ENCODE data around the gene TMEM161B. TPM values are rescaled to one million over a fixed set of nuclear protein-coding genes. Genes with fewer than 3 reads are reported as not detected.

Gene TMEM161B
- total RNA-seq, 4 donors from 2014 or later: 16.3 to 20.5 (median 18.7) TPM

GRCh38 chr5:88251048-88251711, 17.5 kb downstream of the TMEM161B start:
- no peak for DNase-seq (ENCODE audit: low spot score in 2 of 2)
- 92 to 98% methylated on average over 2 of the region's 2 CpGs for WGBS, 2 donors
- no peak for TF ChIP-seq CTCF (IDR thresholded peaks at IDR 0.05)
- TF ChIP-seq EP300 (IDR thresholded peaks at IDR 0.05): no peak
- TF ChIP-seq POLR2A (IDR thresholded peaks at IDR 0.05): no peak
- H3K4me1 ChIP-seq: peaks cover 0 to 6% (median 0%) of the 10 kb centered on the region in 4 donors
- no peaks in the 10 kb centered on the region for H3K36me3 ChIP-seq
- no peaks in the 10 kb centered on the region for H3K27me3 ChIP-seq
- H3K4me3 ChIP-seq: no peak overlapping the region
- no peaks in the 10 kb centered on the region for H3K9me3 ChIP-seq
- no peak overlapping the region for H3K27ac ChIP-seq

- Histone ChIP-seq H3K4me3 (no peak overlapping the region), H3K27me3 (no peaks in the 10 kb centered on the region), H3K36me3 (no peaks in the 10 kb centered on the region), H3K4me1 (peaks cover 0 to 6% (median 0%) of the 10 kb centered on the region in 4 donors), H3K27ac (no peak overlapping the region), H3K9me3 (no peaks in the 10 kb centered on the region)
- no peak for DNase-seq (ENCODE audit: low spot score in 2 of 2)
- WGBS, 2 donors: 93 to 98% methylated on average over 2 of the region's 2 CpGs
- TF ChIP-seq EP300 (IDR thresholded peaks at IDR 0.05) (no peak), CTCF (IDR thresholded peaks at IDR 0.05) (no peak), POLR2A (IDR thresholded peaks at IDR 0.05) (no peak)
Observed at GRCh38 chr5:88250010-88250409, 18.6 kb downstream of the TMEM161B start.

GRCh38 chr5:88248743-88249540, 19.7 kb downstream of the TMEM161B start:
- 96 to 97% methylated on average over 2 of the region's 2 CpGs for WGBS, 2 donors
- TF ChIP-seq CTCF (IDR thresholded peaks at IDR 0.05): no peak
- TF ChIP-seq POLR2A (IDR thresholded peaks at IDR 0.05): no peak
- no peak for TF ChIP-seq EP300 (IDR thresholded peaks at IDR 0.05)
- H3K27ac ChIP-seq: no peak overlapping the region
- no peak for DNase-seq (ENCODE audit: low spot score in 2 of 2)
- H3K27me3 ChIP-seq: no peaks in the 10 kb centered on the region
- no peaks in the 10 kb centered on the region for H3K36me3 ChIP-seq
- no peaks in the 10 kb centered on the region for H3K9me3 ChIP-seq
- H3K4me3 ChIP-seq: no peak overlapping the region
- peaks cover 0 to 6% (median 0%) of the 10 kb centered on the region in 4 donors for H3K4me1 ChIP-seq

DNA sequence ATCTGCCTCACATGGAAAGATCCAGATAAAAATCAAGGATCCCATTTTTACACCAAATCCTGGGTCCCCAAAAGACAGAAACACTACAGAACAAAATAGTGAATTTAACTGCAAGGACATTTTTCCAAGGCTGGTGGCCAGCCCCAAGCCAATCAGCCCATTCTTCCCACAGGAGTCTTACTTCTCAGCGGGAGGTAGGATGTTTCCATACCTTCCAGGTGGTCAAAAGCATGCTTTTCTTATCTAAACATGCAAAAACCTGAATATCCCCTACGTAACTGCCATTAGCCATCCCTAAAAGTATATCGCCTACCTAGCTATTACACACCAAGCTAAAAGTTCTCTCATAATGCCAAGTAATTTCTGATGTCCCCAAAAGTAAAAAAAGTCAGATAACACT, 20.6 kb downstream of the TMEM161B start:
- WGBS, 2 donors: 93 to 97% methylated on average over 3 of the region's 3 CpGs
- TF ChIP-seq POLR2A (IDR thresholded peaks at IDR 0.05) (no peak), EP300 (IDR thresholded peaks at IDR 0.05) (no peak), CTCF (IDR thresholded peaks at IDR 0.05) (no peak)
- peaks cover 0 to 6% (median 0%) of the 10 kb centered on the region in 4 donors for H3K4me1 ChIP-seq
- DNase-seq (ENCODE audit: low spot score in 2 of 2): no peak
- no peaks in the 10 kb centered on the region for H3K27me3 ChIP-seq
- H3K36me3 ChIP-seq: no peaks in the 10 kb centered on the region
- H3K9me3 ChIP-seq: no peaks in the 10 kb centered on the region
- H3K27ac ChIP-seq: no peak overlapping the region
- no peak overlapping the region for H3K4me3 ChIP-seq

DNA sequence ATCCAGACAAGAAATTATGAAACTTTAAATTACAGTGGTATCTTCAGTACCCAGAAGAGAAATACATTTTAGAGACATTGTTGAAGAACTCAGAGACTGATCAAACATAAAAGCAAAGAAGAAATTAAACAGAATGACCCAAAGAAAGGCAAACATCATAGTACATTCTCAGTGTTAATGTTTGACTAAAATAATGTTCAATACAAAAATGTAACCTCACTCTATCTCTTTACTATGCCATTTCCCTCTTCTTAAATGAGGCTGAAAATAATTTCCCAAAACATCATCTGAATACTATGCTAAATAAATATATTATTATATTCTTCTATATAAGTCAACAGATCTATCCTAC, 22.8 kb downstream of the TMEM161B start:
- Histone ChIP-seq H3K4me1 (peaks cover 0 to 6% (median 0%) of the 10 kb centered on the region in 4 donors), H3K9me3 (no peaks in the 10 kb centered on the region), H3K36me3 (no peaks in the 10 kb centered on the region), H3K27me3 (no peaks in the 10 kb centered on the region), H3K4me3 (no peak overlapping the region), H3K27ac (no peak overlapping the region)
- no peak for DNase-seq (ENCODE audit: low spot score in 2 of 2)
- TF ChIP-seq POLR2A (IDR thresholded peaks at IDR 0.05) (no peak), CTCF (IDR thresholded peaks at IDR 0.05) (no peak), EP300 (IDR thresholded peaks at IDR 0.05) (no peak)
